NB4 (cell line): ENCODE results near the gene SLCO4A1.

ENCODE experiments used
- MYC ChIP-seq: IDR thresholded peaks from 2 replicates; pipeline ENCODE4 v1.6.1; 2011; ENCODE audit warnings: low read depth, low read length
- POLR2A ChIP-seq: IDR thresholded peaks from 2 replicates; pipeline ENCODE4 v1.6.1; 2011; ENCODE audit warnings: mild to moderate bottlenecking; ENCODE audit not compliant: insufficient read length; ENCODE audit errors: extremely low read depth
- TF ChIP-seq, protein P1 (sequence below): IDR thresholded peaks from one replicate; pipeline ENCODE4 v1.5.1; 2012; ENCODE audit warnings: low read depth, low read length

DNA sequence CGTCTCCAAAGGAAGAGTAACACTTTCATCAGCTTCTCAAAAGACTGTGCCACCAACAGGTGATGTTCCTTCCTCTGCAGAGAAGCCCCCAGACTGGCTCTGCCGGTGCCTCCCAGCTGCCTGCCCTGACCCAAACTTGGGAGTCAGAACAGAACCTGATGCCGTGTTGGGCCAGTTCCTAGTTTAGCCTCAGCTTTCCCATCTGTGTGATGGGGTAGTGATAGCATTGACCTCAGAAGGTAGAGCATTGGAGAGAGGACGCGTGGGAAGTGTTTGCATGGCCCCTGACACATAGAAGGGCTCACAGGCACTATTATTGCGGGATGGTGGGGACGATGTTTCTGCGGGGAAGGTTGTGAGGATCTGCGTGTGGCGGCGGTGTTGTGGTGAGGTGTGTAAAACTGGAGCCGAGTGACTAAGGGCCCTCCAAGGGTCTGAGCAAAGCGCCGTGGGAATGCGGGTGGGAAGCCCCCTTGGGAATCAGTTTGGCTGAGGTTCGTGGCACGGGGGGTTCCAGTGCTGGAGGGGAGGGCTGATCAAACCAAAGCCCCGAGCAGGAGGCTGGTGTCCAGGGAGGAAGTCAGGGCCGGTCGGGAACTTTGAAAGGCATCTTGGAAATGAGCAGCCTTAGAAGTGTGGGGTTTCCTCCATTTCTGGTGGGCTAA lies 68.0 kb downstream of the SLCO4A1 start:
- TF ChIP-seq, protein P1, sequence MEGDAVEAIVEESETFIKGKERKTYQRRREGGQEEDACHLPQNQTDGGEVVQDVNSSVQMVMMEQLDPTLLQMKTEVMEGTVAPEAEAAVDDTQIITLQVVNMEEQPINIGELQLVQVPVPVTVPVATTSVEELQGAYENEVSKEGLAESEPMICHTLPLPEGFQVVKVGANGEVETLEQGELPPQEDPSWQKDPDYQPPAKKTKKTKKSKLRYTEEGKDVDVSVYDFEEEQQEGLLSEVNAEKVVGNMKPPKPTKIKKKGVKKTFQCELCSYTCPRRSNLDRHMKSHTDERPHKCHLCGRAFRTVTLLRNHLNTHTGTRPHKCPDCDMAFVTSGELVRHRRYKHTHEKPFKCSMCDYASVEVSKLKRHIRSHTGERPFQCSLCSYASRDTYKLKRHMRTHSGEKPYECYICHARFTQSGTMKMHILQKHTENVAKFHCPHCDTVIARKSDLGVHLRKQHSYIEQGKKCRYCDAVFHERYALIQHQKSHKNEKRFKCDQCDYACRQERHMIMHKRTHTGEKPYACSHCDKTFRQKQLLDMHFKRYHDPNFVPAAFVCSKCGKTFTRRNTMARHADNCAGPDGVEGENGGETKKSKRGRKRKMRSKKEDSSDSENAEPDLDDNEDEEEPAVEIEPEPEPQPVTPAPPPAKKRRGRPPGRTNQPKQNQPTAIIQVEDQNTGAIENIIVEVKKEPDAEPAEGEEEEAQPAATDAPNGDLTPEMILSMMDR = no peak
- TF ChIP-seq POLR2A (no peak), MYC (no peak)
